ENCODE data around the gene FUCA1.
"Not testable (repeated sequence)": the region's sequence is repeated elsewhere in the genome, so short reads cannot be mapped to it uniquely, and the experiment has no call there.

Gene FUCA1

GRCh38 chr1:23837908-23838307 lies 30.2 kb downstream of the FUCA1 start:
- DNase-seq, result no peak

- peak in 2 of 3 donors; percentile 22 to 24 for DNase-seq
Measured at GRCh38 chr1:23836037-23836436, 32.1 kb downstream of the FUCA1 start.

GRCh38 chr1:23834156-23834555 lies 33.9 kb downstream of the FUCA1 start:
- DNase-seq, result not testable (repeated sequence)

GRCh38 chr1:23827717-23828116 lies 40.4 kb downstream of the FUCA1 start:
- no peak for DNase-seq

GRCh38 chr1:23826590-23826989 lies 41.5 kb downstream of the FUCA1 start:
- DNase-seq, result not testable (repeated sequence)

- DNase-seq, result no peak
Measured at GRCh38 chr1:23825762-23826522, 42.1 kb downstream of the FUCA1 start.

GRCh38 chr1:23825076-23825761 lies 42.9 kb downstream of the FUCA1 start, which contains the start of gene HMGCL:
HMGCL (minus strand) TSS chr1:23825429; CDS start chr1:23825415, 14 bp downstream.
- peak; percentile 94 to 97 (median 97) for DNase-seq

GRCh38 chr1:23824711-23825075 lies 43.4 kb downstream of the FUCA1 start:
- no peak for DNase-seq

- no peak for DNase-seq
Measured at GRCh38 chr1:23823767-23824166, 44.3 kb downstream of the FUCA1 start.

- DNase-seq, result no peak
Measured at GRCh38 chr1:23817633-23818032, 50.5 kb downstream of the FUCA1 start.

GRCh38 chr1:23816906-23817305 lies 51.2 kb downstream of the FUCA1 start:
- DNase-seq, result no peak

- no peak for DNase-seq
Measured at GRCh38 chr1:23816361-23816760, 51.7 kb downstream of the FUCA1 start.

GRCh38 chr1:23814016-23814415 lies 54.1 kb downstream of the FUCA1 start:
- no peak for DNase-seq

- peak; percentile 86 to 91 (median 87) for DNase-seq
Measured at GRCh38 chr1:23810818-23811540, 57.1 kb downstream of the FUCA1 start.

- DNase-seq, result peak; percentile 93 to 95 (median 95)
Measured at GRCh38 chr1:23809751-23810171, 58.3 kb downstream of the FUCA1 start.

- no peak for DNase-seq
Measured at GRCh38 chr1:23807453-23807852, 60.6 kb downstream of the FUCA1 start.

GRCh38 chr1:23806280-23806679 lies 61.8 kb downstream of the FUCA1 start:
- DNase-seq, result no peak

- DNase-seq, result no peak
Measured at GRCh38 chr1:23805025-23805424, 63.1 kb downstream of the FUCA1 start.

- no peak for DNase-seq
Measured at GRCh38 chr1:23804183-23804835, 63.8 kb downstream of the FUCA1 start.

- no peak for DNase-seq
Measured at GRCh38 chr1:23803674-23804073, 64.4 kb downstream of the FUCA1 start.

GRCh38 chr1:23802809-23803342 lies 65.2 kb downstream of the FUCA1 start:
- not testable (repeated sequence) for DNase-seq

- DNase-seq, result no peak
Measured at GRCh38 chr1:23801876-23802275, 66.2 kb downstream of the FUCA1 start.

- DNase-seq, result peak in 1 of 3 donors; percentile 40
Measured at GRCh38 chr1:23801338-23801748, 66.7 kb downstream of the FUCA1 start.
